Kidney tubule cell (primary cell): ENCODE measurements around the gene CXCL12.

Experiments
- DNase-seq: peaks from one replicate; pipeline ENCODE4 v3.0.0-alpha.2; 2018; ENCODE audit warnings: low spot score

Gene CXCL12

GRCh38 chr10:44334091-44334490 is 50.8 kb downstream of the CXCL12 start:
- DNase-seq, result no peak

- DNase-seq, result no peak
Observed at GRCh38 chr10:44333511-44333910, 51.4 kb downstream of the CXCL12 start.

- no peak for DNase-seq
Observed at GRCh38 chr10:44332465-44332864, 52.4 kb downstream of the CXCL12 start.

- no peak for DNase-seq
Observed at GRCh38 chr10:44330431-44330830, 54.5 kb downstream of the CXCL12 start.

- DNase-seq, result no peak
Observed at GRCh38 chr10:44327461-44327860, 57.4 kb downstream of the CXCL12 start.
